CD8-positive, alpha-beta memory T cell (primary cell): Measurements from ENCODE around the gene RASL10A. TPM values are rescaled to one million over a fixed set of nuclear protein-coding genes. Genes with fewer than 3 reads are reported as not detected.

Experiments
- CTCF ChIA-PET: fragments of 350-600 bp; sonication (Branson Sonifier 250); formaldehyde crosslinking; loops from one replicate; lab custom pipeline; 2021; ENCODE audit warnings: antibody characterized with exemption; lab: Charles Lee
- POLR2A ChIA-PET: fragments of 350-600 bp; sonication (Branson Sonifier 250); formaldehyde crosslinking; loops from one replicate; lab custom pipeline; 2021; ENCODE audit warnings: antibody characterized with exemption; lab: Charles Lee
- DNase-seq, 5 donors: peaks; one replicate each; pipeline versions ENCODE4 v3.0.0 to v3.0.0-alpha.2; 2020 to 2022; ENCODE audit warnings: mixed read lengths in 1 of 5
- H3K27ac ChIP-seq: one replicate; pipeline ENCODE4 v1.7.0; 2013; ENCODE audit warnings: low read depth, mild to moderate bottlenecking, low read length, moderate library complexity
- H3K27me3 ChIP-seq: 2 replicates; pipeline ENCODE4 v1.7.0; 2013; ENCODE audit warnings: low read length, mild to moderate bottlenecking; ENCODE audit not compliant: insufficient read depth, poor library complexity, severe bottlenecking
- H3K36me3 ChIP-seq: 2 replicates; pipeline ENCODE4 v1.7.0; 2013; ENCODE audit warnings: mild to moderate bottlenecking, low read length, moderate library complexity; ENCODE audit not compliant: insufficient read depth
- H3K4me1 ChIP-seq: 2 replicates; pipeline ENCODE4 v1.7.0; 2013; ENCODE audit warnings: mild to moderate bottlenecking, low read length, moderate library complexity; ENCODE audit not compliant: insufficient read depth
- H3K4me3 ChIP-seq: 2 replicates; pipeline ENCODE4 v1.7.0; 2013; ENCODE audit warnings: mild to moderate bottlenecking, low read length
- H3K9me3 ChIP-seq: 2 replicates; pipeline ENCODE4 v1.7.0; 2013; ENCODE audit warnings: mild to moderate bottlenecking, low read length
- H3K27ac Mint-ChIP-seq, 8 donors: one replicate each; pipeline ENCODE4 v1.8.0; 2020 to 2021; ENCODE audit warnings: mixed read lengths in 8 of 8, mild to moderate bottlenecking in 6 of 8, inconsistent platforms in 3 of 8, moderate library complexity in 3 of 8
- H3K27me3 Mint-ChIP-seq, 2 donors: one replicate each; pipeline ENCODE4 v1.8.0; 2020 to 2021; ENCODE audit warnings: mixed read lengths in 2 of 2, mild to moderate bottlenecking in 1 of 2, moderate library complexity in 1 of 2
- H3K36me3 Mint-ChIP-seq, 3 donors: one replicate each; pipeline ENCODE4 v1.8.0; 2020 to 2021; ENCODE audit warnings: mixed read lengths in 3 of 3, inconsistent platforms in 1 of 3, mild to moderate bottlenecking in 1 of 3
- H3K4me1 Mint-ChIP-seq, 3 donors: one replicate each; pipeline ENCODE4 v1.8.0; 2020 to 2021; ENCODE audit warnings: mixed read lengths in 3 of 3, inconsistent platforms in 1 of 3, mild to moderate bottlenecking in 1 of 3
- H3K4me3 Mint-ChIP-seq, 7 donors: one replicate each; pipeline ENCODE4 v1.8.0; 2020 to 2021; ENCODE audit warnings: mixed read lengths in 7 of 7, mild to moderate bottlenecking in 6 of 7, moderate library complexity in 4 of 7, inconsistent platforms in 2 of 7
- H3K9me3 Mint-ChIP-seq, 5 donors: one replicate each; pipeline ENCODE4 v1.8.0; 2020 to 2022; ENCODE audit warnings: mixed read lengths in 5 of 5, mild to moderate bottlenecking in 3 of 5, moderate library complexity in 2 of 5, inconsistent platforms in 1 of 5
- polyA plus RNA-seq: library from polyadenylated mRNA; unstranded; fragments of 300-500 nt; fragmentation: Illumina TruSeq; gene quantifications from one replicate; pipeline ENCODE4 v1.2.3, GENCODE V29; 2021
- total RNA-seq, 2 experiments: library from RNA; stranded (reverse); gene quantifications; one replicate each; pipeline ENCODE4 v1.2.3, GENCODE V29; 2021

The RASL10A gene
- total and polyA plus RNA-seq, 3 experiments from 2014 or later: not detected

- peak overlapping the region; percentile 20 to 71 (median 59) for H3K4me3 Mint-ChIP-seq
- POLR2A ChIA-PET: no interaction called here
- Histone ChIP-seq H3K4me3 (no peak overlapping the region), H3K27ac (no peak overlapping the region), H3K4me1 (peaks cover 14% of the 10 kb centered on the region), H3K9me3 (no peaks in the 10 kb centered on the region), H3K36me3 (no peaks in the 10 kb centered on the region), H3K27me3 (peaks cover 18% of the 10 kb centered on the region)
- peaks cover 24 to 42% of the 10 kb centered on the region in 2 donors for H3K27me3 Mint-ChIP-seq
- CTCF ChIA-PET: interaction anchor here (1.2 kb wide), 1 partner anchor 11 kb away, joined by 3 read pairs; no protein-coding TSS in a partner anchor
- peak in 1 of 5 donors; percentile 29 for DNase-seq
- H3K36me3 Mint-ChIP-seq: no peaks in the 10 kb centered on the region
- peaks cover 15 to 43% (median 16%) of the 10 kb centered on the region in 3 donors for H3K4me1 Mint-ChIP-seq
- no peaks in the 10 kb centered on the region for H3K9me3 Mint-ChIP-seq
- peak overlapping the region in 2 of 8 donors; percentile 58 to 79 for H3K27ac Mint-ChIP-seq
Observed at GRCh38 chr22:29313576-29314466, 1.7 kb downstream of the RASL10A start.

GRCh38 chr22:29313126-29313575 lies 2.3 kb downstream of the RASL10A start:
- H3K27me3 ChIP-seq: peaks cover 18% of the 10 kb centered on the region
- ChIA-PET POLR2A (no interaction called here), CTCF (interaction anchor here (1.2 kb wide), 1 partner anchor 10 kb away, joined by 3 read pairs; no protein-coding TSS in a partner anchor)
- no peaks in the 10 kb centered on the region for H3K9me3 ChIP-seq
- H3K27ac ChIP-seq: no peak overlapping the region
- peak in 1 of 5 donors; percentile 36 for DNase-seq
- H3K36me3 Mint-ChIP-seq: no peaks in the 10 kb centered on the region
- H3K4me1 ChIP-seq: peaks cover 14% of the 10 kb centered on the region
- H3K4me1 Mint-ChIP-seq: peaks cover 18 to 49% (median 19%) of the 10 kb centered on the region in 3 donors
- H3K4me3 ChIP-seq: no peak overlapping the region
- no peak overlapping the region for H3K4me3 Mint-ChIP-seq
- no peaks in the 10 kb centered on the region for H3K9me3 Mint-ChIP-seq
- peaks cover 24 to 42% of the 10 kb centered on the region in 2 donors for H3K27me3 Mint-ChIP-seq
- H3K36me3 ChIP-seq: no peaks in the 10 kb centered on the region
- H3K27ac Mint-ChIP-seq: no peak overlapping the region

GRCh38 chr22:29312218-29313125 lies 3.0 kb downstream of the RASL10A start:
- peak overlapping the region in 1 of 7 donors; percentile 36 for H3K4me3 Mint-ChIP-seq
- peak overlapping the region in 1 of 8 donors; percentile 29 for H3K27ac Mint-ChIP-seq
- H3K36me3 Mint-ChIP-seq: no peaks in the 10 kb centered on the region
- H3K27ac ChIP-seq: no peak overlapping the region
- ChIA-PET CTCF (interaction anchor here (1.2 kb wide), 1 partner anchor 9 kb away, joined by 3 read pairs; no protein-coding TSS in a partner anchor), POLR2A (no interaction called here)
- H3K4me1 Mint-ChIP-seq: peaks cover 20 to 53% (median 22%) of the 10 kb centered on the region in 3 donors
- DNase-seq: no peak
- H3K9me3 Mint-ChIP-seq: no peaks in the 10 kb centered on the region
- no peaks in the 10 kb centered on the region for H3K36me3 ChIP-seq
- H3K4me1 ChIP-seq: peaks cover 14% of the 10 kb centered on the region
- peaks cover 24 to 44% of the 10 kb centered on the region in 2 donors for H3K27me3 Mint-ChIP-seq
- no peaks in the 10 kb centered on the region for H3K9me3 ChIP-seq
- H3K4me3 ChIP-seq: no peak overlapping the region
- peaks cover 18% of the 10 kb centered on the region for H3K27me3 ChIP-seq

- no peaks in the 10 kb centered on the region for H3K36me3 ChIP-seq
- Mint-ChIP-seq H3K27me3 (peaks cover 22 to 44% of the 10 kb centered on the region in 2 donors), H3K4me3 (no peak overlapping the region), H3K27ac (no peak overlapping the region), H3K36me3 (no peaks in the 10 kb centered on the region), H3K9me3 (no peaks in the 10 kb centered on the region), H3K4me1 (peaks cover 21 to 55% (median 23%) of the 10 kb centered on the region in 3 donors)
- no peak for DNase-seq
- H3K4me3 ChIP-seq: no peak overlapping the region
- peaks cover 14% of the 10 kb centered on the region for H3K4me1 ChIP-seq
- peaks cover 18% of the 10 kb centered on the region for H3K27me3 ChIP-seq
- no peak overlapping the region for H3K27ac ChIP-seq
- CTCF ChIA-PET: no interaction called here
- POLR2A ChIA-PET: no interaction called here
- no peaks in the 10 kb centered on the region for H3K9me3 ChIP-seq
Observed at GRCh38 chr22:29311464-29312217, 3.9 kb downstream of the RASL10A start.

GRCh38 chr22:29310863-29311339 lies 4.6 kb downstream of the RASL10A start:
- Mint-ChIP-seq H3K4me3 (no peak overlapping the region), H3K4me1 (peaks cover 22 to 56% (median 23%) of the 10 kb centered on the region in 3 donors), H3K9me3 (no peaks in the 10 kb centered on the region), H3K36me3 (no peaks in the 10 kb centered on the region), H3K27me3 (peaks cover 22 to 43% of the 10 kb centered on the region in 2 donors), H3K27ac (peak overlapping the region in 1 of 8 donors; percentile 83)
- H3K27ac ChIP-seq: no peak overlapping the region
- H3K36me3 ChIP-seq: no peaks in the 10 kb centered on the region
- peaks cover 14% of the 10 kb centered on the region for H3K4me1 ChIP-seq
- DNase-seq: peak in 4 of 5 donors; percentile 15 to 67 (median 34)
- peaks cover 20% of the 10 kb centered on the region for H3K27me3 ChIP-seq
- H3K9me3 ChIP-seq: no peaks in the 10 kb centered on the region
- H3K4me3 ChIP-seq: no peak overlapping the region
- ChIA-PET CTCF (no interaction called here), POLR2A (no interaction called here)

- peaks cover 23 to 56% (median 23%) of the 10 kb centered on the region in 3 donors for H3K4me1 Mint-ChIP-seq
- H3K4me1 ChIP-seq: peaks cover 14% of the 10 kb centered on the region
Observed at GRCh38 chr22:29310065-29310862, 5.2 kb downstream of the RASL10A start.

More at GRCh38 chr22:29310065-29310862, 5.2 kb downstream of the RASL10A start:
- peaks cover 22% of the 10 kb centered on the region for H3K27me3 ChIP-seq
- H3K4me3 ChIP-seq: no peak overlapping the region
- Mint-ChIP-seq H3K27me3 (peaks cover 23 to 47% of the 10 kb centered on the region in 2 donors), H3K9me3 (no peaks in the 10 kb centered on the region), H3K4me3 (peak overlapping the region in 1 of 7 donors; percentile 43), H3K36me3 (no peaks in the 10 kb centered on the region), H3K27ac (peak overlapping the region in 1 of 8 donors; percentile 83)
- no peaks in the 10 kb centered on the region for H3K9me3 ChIP-seq
- no peak for DNase-seq
- H3K36me3 ChIP-seq: no peaks in the 10 kb centered on the region
- no peak overlapping the region for H3K27ac ChIP-seq
- ChIA-PET CTCF (no interaction called here), POLR2A (no interaction called here)
